ENCODE data around the gene CD109.
A peak's percentile ranks its signal among the peaks of the same experiment; 100 is the strongest.

Gene CD109

DNA sequence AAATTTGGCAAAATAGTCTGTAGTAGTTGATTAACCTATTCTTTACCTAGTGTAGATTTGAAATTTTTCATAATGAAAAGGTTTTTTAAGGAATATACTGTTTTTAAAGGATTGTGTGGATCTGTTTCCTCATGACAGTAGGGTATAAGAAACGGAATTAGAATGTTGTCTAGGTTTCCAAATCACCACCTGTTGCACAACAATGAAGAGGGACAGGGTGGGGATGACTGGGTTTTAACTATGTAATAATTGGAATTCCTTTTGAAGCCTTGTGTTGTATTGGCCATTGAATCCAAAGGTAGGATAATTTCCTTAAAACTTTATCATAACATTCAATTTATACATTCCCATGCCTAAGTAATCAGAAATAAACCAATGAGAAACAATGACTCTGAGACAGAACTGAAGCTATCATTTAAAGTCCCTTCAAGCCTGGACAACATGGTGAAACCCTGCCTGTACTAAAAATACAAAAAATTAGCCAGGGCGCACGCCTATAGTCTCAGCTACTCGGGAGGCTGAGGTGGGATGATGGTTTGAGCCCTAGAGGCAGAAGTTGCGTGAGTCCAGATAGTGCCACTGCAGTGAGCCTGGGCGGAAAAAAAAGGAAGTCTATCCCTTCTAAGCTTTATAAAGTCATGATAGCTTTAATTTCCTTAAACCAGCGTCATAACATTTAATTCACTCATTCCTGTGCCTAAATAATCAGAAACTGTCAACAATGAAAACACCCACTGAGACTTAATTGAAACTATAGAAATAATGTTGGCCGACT is 23.9 kb upstream of the CD109 start:
- TF ChIP-seq GATA2 (IDR thresholded peaks at IDR 0.05; ENCODE audit: low read depth, low read length) (no peak), GATA3 (IDR thresholded peaks at IDR 0.05; ENCODE audit: low read depth, low read length) (no peak)

DNA sequence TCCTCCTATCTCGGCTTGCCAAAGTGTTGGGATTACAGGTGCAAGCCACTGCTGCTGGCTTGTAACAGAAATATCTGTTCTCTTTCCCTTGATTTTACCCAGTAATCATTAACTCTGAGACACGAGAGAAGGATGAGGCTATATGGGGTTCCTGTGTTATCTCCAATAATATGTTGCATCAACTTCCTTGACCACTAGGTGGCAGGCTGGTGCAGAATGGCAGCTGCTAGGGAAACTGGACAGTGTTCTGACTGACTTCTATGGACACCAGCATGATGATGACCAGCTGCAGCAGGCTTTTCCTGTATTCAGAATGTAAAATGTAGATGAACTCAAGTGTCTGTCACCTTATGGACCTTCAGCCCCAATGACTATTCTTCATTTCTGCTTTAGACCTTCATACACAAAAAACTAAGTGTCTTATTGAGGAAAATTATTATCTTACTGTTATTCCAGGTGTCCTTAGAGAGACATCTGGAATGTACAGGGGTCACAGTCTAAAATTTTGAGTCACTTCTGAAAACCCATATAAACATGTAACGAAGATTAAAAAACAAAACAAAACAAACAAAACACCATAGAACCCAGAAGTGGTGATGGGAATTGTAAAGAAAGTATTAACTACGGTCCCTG is 20.4 kb upstream of the CD109 start:
- TF ChIP-seq GATA3 (IDR thresholded peaks at IDR 0.05; ENCODE audit: low read depth, low read length) (no peak), GATA2 (IDR thresholded peaks at IDR 0.05; ENCODE audit: low read depth, low read length) (0 out of 2 replicates have a peak, but pooled peaks have one; percentile 6)

DNA sequence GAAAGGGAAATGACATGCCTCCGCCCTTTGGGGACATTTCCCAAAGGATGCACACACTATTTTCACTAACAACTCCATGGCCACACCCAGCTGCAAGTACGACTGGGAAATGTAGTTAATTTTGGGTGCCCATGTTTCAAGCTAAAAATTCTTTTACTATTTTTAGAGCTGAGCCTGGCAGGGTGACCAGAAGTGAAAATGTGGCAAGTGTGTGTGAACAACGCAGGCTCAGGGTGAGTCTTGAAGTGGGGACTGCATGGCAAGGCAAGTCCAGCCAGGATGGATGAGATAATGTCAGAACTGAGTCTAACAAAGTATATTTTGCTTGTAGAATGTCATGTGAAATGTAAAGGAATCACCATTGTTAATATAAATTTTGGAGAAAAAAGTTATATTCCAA is 17.0 kb upstream of the CD109 start:
- TF ChIP-seq GATA2 (IDR thresholded peaks at IDR 0.05; ENCODE audit: low read depth, low read length) (no peak), GATA3 (IDR thresholded peaks at IDR 0.05; ENCODE audit: low read depth, low read length) (no peak)

DNA sequence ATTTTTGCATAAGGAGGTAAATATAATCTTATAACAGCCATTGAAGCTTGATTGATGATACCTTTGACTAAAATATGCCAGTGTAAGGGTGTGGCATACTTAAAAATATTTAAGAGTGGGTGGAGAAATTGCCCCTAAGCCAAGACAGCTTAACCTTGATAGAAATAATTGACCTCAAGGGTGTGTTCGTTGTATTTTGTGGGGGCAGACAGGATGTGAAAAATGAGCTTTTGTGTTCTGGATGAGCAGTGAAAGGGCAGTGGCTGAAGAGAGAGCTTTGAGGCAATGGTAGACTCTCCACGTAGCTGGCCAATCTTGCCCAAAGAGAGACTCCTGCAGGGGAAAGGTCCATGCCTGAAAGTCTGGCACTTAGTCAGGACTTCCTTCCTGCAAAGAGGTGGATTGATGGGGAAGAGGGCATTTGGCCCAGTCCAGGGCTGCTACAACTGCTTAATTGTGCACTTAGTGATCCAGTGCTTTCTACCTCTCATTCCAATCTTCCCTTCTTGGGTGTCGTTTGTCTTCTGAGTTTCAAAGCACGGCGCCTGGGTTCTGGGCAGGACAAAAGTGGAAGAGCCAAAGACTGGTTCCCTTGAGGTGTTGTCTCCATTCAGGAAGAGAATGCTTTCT is 15.6 kb upstream of the CD109 start:
- TF ChIP-seq GATA2 (IDR thresholded peaks at IDR 0.05; ENCODE audit: low read depth, low read length) (no peak), GATA3 (IDR thresholded peaks at IDR 0.05; ENCODE audit: low read depth, low read length) (no peak)

DNA sequence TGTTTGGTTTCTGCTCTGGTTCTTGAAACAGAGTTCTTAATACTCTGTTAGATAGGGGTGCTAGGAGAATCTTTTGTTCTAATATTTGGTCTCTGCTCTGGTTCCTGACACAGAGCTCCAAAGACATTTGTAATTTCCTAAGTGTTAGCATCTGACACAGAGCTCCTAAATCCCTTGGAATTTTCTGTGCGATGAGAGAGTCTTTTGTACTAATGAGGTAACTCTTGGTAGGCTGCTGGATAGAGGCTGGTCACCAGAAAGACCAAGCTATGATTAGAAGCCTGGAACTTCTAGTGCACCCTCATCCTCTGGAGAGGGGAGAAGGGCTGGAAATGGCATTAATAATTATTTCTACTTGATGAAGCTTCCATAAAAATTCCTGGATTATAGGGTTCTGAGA is 7.7 kb upstream of the CD109 start:
- TF ChIP-seq GATA2 (IDR thresholded peaks at IDR 0.05; ENCODE audit: low read depth, low read length): no peak
- no peak for TF ChIP-seq GATA3 (IDR thresholded peaks at IDR 0.05; ENCODE audit: low read depth, low read length)

DNA sequence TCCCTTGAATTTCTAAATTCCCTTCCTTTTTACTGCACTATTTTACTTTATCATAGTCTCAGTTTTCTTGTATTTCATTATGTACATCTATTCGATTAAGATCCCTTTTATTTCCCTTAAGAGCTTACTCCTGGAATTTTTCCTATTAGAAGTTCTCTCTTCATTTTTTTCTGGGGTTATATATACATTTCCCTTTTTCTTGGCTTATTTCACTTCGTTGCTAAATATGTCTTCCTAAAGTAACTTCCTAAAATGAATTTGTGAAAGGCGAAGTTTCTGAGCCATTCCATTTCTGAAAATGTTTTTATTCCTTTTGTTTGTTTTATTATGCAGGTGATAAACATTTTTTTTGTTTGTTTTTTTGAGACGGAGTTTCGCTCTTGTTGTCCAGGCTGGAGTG is 5.9 kb upstream of the CD109 start:
- TF ChIP-seq GATA2 (IDR thresholded peaks at IDR 0.05; ENCODE audit: low read depth, low read length) (no peak), GATA3 (IDR thresholded peaks at IDR 0.05; ENCODE audit: low read depth, low read length) (no peak)

DNA sequence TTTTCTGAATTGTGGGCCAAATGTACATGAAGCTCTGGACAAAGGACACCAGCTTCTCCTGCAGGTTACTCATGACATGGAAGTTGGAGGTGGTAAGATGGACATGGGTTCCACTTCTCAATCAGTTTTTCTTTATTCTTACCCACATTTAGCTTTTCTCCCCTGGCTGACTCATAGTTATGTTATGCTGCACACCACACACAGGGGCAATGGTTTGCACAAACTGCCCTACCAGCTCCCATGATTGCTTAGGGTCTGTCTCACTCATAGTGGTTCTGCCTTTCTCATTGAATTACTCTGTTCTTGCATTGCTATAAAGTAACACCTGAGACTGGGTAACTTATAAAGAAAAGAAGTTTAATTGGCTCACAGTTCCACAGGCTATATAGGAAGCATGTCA is 4.5 kb upstream of the CD109 start:
- no peak for TF ChIP-seq GATA2 (IDR thresholded peaks at IDR 0.05; ENCODE audit: low read depth, low read length)
- no peak for TF ChIP-seq GATA3 (IDR thresholded peaks at IDR 0.05; ENCODE audit: low read depth, low read length)

DNA sequence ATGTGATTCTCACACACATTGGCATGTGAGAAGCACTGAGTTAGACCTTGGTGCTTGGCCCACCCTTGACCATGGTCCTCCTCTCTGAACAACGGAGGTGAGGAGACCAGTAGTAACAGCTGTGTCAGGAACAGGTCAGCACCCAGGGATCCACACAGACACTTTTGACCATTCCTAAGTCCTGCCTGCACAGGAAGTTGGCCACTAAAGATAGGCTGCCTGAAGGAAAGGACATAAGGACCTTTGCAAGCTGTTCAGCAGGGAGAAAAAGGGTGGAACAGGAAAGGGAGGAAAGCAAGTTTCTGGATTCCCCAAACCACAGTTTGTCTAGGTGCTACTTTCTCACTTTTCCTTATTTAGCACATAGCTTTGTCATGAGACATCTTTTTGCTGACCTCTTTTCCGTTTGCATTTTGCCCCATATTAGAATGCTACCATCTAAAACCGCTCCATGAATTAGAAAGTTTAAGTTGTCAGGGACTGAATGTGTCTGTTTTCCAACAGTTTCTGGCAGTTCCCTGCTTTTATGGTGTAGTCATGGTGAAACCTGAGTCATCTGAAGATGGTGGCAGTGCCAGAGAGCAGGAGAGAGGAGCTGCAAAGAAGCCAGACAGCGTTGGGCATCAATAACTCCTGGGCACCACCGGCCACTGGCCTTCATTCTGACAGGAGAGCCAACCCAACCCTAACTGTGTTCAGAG is 1.1 kb upstream of the CD109 start:
- no peak for TF ChIP-seq GATA2 (IDR thresholded peaks at IDR 0.05; ENCODE audit: low read depth, low read length)
- TF ChIP-seq GATA3 (IDR thresholded peaks at IDR 0.05; ENCODE audit: low read depth, low read length): no peak

DNA sequence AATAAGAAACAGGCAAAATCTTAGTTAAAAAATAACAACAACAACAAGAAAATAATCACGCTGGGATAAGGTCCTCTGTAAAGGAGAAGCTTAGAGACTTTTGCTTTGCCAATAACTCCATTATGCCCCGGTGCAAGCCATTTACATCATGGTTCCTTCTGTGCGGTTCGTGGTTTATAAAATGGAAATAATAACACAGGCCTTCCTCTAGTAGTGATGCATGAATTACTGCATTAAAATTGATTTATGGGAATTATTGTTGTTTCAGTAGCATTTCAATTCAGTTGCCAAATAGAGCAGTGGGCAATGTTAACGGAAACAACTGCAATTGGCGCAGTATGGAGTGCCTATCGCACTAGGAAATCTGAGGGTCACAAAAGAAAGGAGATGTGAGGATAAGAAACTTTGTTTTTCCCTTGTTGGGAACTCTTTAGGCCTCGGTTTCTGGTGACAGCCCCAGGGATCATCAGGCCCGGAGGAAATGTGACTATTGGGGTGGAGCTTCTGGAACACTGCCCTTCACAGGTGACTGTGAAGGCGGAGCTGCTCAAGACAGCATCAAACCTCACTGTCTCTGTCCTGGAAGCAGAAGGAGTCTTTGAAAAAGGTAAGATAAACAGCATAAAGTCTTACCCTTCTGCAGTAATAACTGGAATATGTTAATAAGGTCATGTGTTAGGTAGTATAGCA is 1.1 kb downstream of the CD109 start:
- TF ChIP-seq GATA3 (IDR thresholded peaks at IDR 0.05; ENCODE audit: low read depth, low read length) (no peak), GATA2 (IDR thresholded peaks at IDR 0.05; ENCODE audit: low read depth, low read length) (no peak)

DNA sequence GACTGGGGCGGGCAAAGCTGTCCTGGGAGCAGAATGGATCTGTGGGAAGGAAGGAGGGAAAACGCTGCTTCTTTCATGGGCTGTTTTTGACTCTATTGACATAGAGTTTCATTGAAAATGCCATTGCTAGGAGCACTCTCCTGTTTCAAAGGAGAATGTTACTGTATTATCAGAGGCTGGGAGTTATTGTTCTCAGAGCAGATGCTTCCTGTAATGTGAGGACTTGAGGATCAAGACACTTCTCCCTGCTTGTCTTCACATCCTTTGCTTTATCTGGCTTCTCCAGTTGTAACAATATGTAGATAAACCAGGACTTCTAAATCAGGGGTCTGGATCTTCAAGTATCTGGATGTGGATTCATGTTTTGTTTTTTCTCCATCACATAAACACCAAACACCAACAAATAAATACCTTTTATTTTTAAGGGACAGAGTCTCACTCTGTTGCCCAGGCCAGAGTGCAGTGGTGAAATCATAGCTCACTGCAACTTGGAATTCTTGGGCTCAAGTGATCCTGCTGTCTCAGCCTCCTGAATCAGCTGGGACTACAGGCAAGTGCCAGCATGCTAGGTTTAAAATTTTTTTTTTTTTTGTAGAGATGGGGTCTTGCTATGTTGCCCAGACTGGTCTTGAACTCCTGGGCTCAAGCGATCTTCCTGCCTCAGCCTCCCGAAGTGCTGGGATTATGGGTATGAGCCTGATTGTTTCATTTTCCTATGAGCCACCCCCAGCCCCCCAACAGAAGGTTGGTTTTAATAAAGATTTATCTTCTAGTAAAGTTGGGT is 3.9 kb downstream of the CD109 start:
- TF ChIP-seq GATA3 (IDR thresholded peaks at IDR 0.05; ENCODE audit: low read depth, low read length) (no peak), GATA2 (IDR thresholded peaks at IDR 0.05; ENCODE audit: low read depth, low read length) (no peak)

DNA sequence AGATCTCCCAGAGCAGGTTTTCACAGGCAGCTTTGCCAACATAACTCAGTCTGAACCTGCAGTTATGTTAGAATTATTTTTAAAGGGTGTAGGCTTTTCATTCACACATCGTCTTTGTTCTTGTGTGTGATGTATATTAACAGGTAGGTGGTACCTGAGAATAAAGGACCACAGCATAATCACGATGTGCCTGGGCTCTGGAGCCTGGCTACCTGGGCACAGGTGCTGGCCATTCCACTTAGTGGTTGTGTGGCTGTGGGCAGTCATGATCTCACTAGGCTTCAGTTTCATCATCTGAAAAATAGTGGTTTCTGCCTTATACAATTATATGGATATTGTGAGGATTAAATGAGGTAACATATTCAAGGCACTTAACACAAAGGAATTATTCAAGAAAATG is 6.4 kb downstream of the CD109 start:
- no peak for TF ChIP-seq GATA3 (IDR thresholded peaks at IDR 0.05; ENCODE audit: low read depth, low read length)

DNA sequence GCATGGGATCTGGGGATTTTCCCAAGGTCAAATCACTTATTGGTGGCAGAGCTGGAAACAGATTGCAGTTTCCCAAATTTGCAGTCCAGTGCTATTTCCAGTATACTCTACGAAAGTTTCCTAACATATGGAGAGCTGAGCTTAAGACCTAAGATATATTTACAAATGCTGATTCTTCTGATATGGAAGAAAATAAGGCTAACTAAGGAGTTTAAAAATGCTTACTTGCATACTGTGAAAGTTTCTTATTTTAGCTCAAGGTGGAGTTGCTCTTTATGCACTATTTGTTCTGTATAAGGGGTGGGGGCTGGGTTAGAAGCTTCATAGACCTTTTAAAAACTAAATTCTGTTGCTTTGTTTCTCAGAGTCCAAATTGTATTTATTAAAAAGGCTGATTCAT is 7.5 kb downstream of the CD109 start:
- no peak for TF ChIP-seq GATA3 (IDR thresholded peaks at IDR 0.05; ENCODE audit: low read depth, low read length)
- TF ChIP-seq GATA2 (IDR thresholded peaks at IDR 0.05; ENCODE audit: low read depth, low read length): no peak

DNA sequence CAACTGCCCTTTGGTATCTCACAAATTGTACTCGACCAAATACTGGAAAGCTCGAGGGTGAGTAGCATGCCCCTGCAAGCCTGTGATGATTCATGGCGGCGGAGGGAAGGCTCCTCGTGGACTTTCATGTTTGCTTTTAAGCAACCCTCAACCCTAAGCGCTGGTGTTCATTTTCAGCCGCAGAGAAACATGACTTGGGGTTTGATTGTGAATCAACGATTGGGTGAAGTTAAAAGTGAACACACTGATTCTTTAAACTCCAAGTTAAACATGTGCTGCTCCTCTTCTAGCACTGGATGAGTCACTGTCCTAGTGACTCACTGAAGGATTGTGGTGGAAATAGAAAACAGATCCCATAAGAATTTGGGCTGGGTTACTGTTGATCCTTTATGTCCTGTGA is 8.3 kb downstream of the CD109 start:
- TF ChIP-seq GATA3 (IDR thresholded peaks at IDR 0.05; ENCODE audit: low read depth, low read length): no peak
- no peak for TF ChIP-seq GATA2 (IDR thresholded peaks at IDR 0.05; ENCODE audit: low read depth, low read length)

All from SH-SY5Y (cell line).